ENCODE measurements around the gene TRAPPC11. TPM values are rescaled to one million over a fixed set of nuclear protein-coding genes. Genes with fewer than 3 reads are reported as not detected.

The TRAPPC11 gene
- total and polyA plus RNA-seq, 11 donors: 10.4 to 28.5 (median 21.6) TPM

GRCh38 chr4:183691897-183692296 is 32.8 kb downstream of the TRAPPC11 start:
- Histone ChIP-seq H3K4me1 (no peaks in the 10 kb centered on the region), H3K36me3 (peaks cover 0 to 100% (median 94%) of the 10 kb centered on the region in 9 donors), H3K27me3 (no peaks in the 10 kb centered on the region), H3K27ac (no peak overlapping the region), H3K9me3 (no peaks in the 10 kb centered on the region), H3K4me3 (no peak overlapping the region)
- ATAC-seq: no peak
- TF ChIP-seq, protein P1, sequence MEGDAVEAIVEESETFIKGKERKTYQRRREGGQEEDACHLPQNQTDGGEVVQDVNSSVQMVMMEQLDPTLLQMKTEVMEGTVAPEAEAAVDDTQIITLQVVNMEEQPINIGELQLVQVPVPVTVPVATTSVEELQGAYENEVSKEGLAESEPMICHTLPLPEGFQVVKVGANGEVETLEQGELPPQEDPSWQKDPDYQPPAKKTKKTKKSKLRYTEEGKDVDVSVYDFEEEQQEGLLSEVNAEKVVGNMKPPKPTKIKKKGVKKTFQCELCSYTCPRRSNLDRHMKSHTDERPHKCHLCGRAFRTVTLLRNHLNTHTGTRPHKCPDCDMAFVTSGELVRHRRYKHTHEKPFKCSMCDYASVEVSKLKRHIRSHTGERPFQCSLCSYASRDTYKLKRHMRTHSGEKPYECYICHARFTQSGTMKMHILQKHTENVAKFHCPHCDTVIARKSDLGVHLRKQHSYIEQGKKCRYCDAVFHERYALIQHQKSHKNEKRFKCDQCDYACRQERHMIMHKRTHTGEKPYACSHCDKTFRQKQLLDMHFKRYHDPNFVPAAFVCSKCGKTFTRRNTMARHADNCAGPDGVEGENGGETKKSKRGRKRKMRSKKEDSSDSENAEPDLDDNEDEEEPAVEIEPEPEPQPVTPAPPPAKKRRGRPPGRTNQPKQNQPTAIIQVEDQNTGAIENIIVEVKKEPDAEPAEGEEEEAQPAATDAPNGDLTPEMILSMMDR (IDR thresholded peaks at IDR 0.05): no peak
- TF ChIP-seq POLR2A (IDR thresholded peaks at IDR 0.05): no peak
- intact Hi-C loops (cut with DNase I): no loop called here
- DNase-seq: no peak

GRCh38 chr4:183698909-183699308 is 39.8 kb downstream of the TRAPPC11 start:
- Histone ChIP-seq H3K4me1 (no peaks in the 10 kb centered on the region), H3K9me3 (peaks cover 0 to 6% (median 0%) of the 10 kb centered on the region in 12 donors), H3K27me3 (no peaks in the 10 kb centered on the region), H3K4me3 (no peak overlapping the region), H3K27ac (no peak overlapping the region), H3K36me3 (peaks cover 0 to 100% (median 99%) of the 10 kb centered on the region in 9 donors)
- ATAC-seq: no peak
- TF ChIP-seq, protein P1 (IDR thresholded peaks at IDR 0.05): no peak
- no peak for TF ChIP-seq POLR2A (IDR thresholded peaks at IDR 0.05)
- intact Hi-C loops (cut with DNase I): no loop called here
- no peak for DNase-seq

DNA sequence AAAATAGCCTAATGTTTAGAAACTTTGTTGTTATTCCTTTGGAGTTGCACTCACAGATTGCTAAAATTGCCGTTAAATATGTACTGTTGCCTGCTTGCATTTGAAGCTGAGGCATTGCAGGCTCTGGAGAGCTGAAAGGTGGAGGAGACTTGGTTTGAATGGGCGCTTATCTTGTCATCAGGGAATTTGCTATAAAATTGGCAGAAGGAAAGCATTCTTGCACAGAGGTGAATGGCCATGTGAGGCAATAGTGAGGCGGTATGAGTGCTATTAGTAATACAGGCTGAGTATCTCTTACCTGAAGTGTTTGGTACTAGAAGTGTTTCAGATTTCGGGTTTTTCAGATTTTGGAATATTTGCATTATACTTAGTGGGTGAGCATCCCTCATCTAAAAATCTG is 41.3 kb downstream of the TRAPPC11 start:
- H3K4me1 ChIP-seq: no peaks in the 10 kb centered on the region
- intact Hi-C loops (cut with DNase I): no loop called here
- ATAC-seq (no peak), DNase-seq (no peak)
- no peak overlapping the region for H3K27ac ChIP-seq
- peaks cover 0 to 6% (median 0%) of the 10 kb centered on the region in 12 donors for H3K9me3 ChIP-seq
- H3K4me3 ChIP-seq: no peak overlapping the region
- no peak for TF ChIP-seq POLR2A (IDR thresholded peaks at IDR 0.05)
- TF ChIP-seq, protein P1 (IDR thresholded peaks at IDR 0.05): no peak
- H3K27me3 ChIP-seq: no peaks in the 10 kb centered on the region
- peaks cover 0 to 99% (median 95%) of the 10 kb centered on the region in 9 donors for H3K36me3 ChIP-seq
- WGBS, 4 donors: 86 to 99% (median 97%) methylated on average over 4 of the region's 4 CpGs

DNA sequence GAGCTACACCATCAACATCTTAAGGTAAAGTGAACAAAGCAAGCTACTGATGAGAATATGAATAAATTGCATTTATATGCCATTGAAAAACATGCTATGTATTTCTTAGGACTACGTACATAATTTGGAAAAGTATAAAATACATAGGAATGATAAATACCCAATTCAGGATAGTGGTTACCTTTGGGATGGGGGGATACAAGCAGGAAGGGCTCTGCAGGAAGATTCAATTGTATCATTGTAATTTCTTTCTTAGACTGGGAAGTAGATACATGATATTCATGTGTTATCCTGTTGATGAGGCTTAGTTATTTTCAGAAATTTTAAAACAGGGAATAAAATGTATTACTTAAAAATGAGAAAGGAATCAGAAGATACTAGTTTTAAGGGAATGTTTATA is 43.4 kb downstream of the TRAPPC11 start:
- intact Hi-C loops (cut with DNase I): no loop called here
- no peaks in the 10 kb centered on the region for H3K27me3 ChIP-seq
- TF ChIP-seq POLR2A (IDR thresholded peaks at IDR 0.05): no peak
- TF ChIP-seq, protein P1 (IDR thresholded peaks at IDR 0.05): no peak
- H3K36me3 ChIP-seq: peaks cover 0 to 99% (median 94%) of the 10 kb centered on the region in 9 donors
- WGBS, 4 donors: 61 to 98% (median 96%) methylated on average over 1 of the region's 1 CpG
- DNase-seq (no peak), ATAC-seq (no peak)
- peaks cover 0 to 6% (median 0%) of the 10 kb centered on the region in 12 donors for H3K9me3 ChIP-seq
- no peaks in the 10 kb centered on the region for H3K4me1 ChIP-seq
- no peak overlapping the region for H3K4me3 ChIP-seq
- no peak overlapping the region for H3K27ac ChIP-seq
